Measurements from ENCODE around the gene DYRK1A. TPM values are rescaled to one million over a fixed set of nuclear protein-coding genes. Genes with fewer than 3 reads are reported as not detected.

The DYRK1A gene
- total and polyA plus RNA-seq, 2 donors from 2014 or later, result 14.5 to 78.0 TPM

GRCh38 chr21:37374027-37374426 lies 7.5 kb downstream of the DYRK1A start:
- Histone ChIP-seq H3K27me3 (ENCODE audit: control insufficient read depth, insufficient read depth, low read length) (no peaks in the 10 kb centered on the region), H3K4me1 (ENCODE audit: control insufficient read depth in 2 of 3, insufficient read depth in 2 of 3, low read depth in 1 of 3, low read length in 3 of 3) (peaks cover 5 to 24% (median 17%) of the 10 kb centered on the region in 3 donors), H3K9me3 (ENCODE audit: control insufficient read depth in 2 of 3, insufficient read depth in 1 of 3, low read length in 3 of 3) (no peaks in the 10 kb centered on the region), H3K9ac (ENCODE audit: low read length in 3 of 3) (no peak overlapping the region), H3K27ac (ENCODE audit: low read depth in 2 of 2, low read length in 2 of 2) (no peak overlapping the region), H3K4me3 (ENCODE audit: low read length in 3 of 3) (no peak overlapping the region), H3K36me3 (ENCODE audit: control insufficient read depth in 2 of 3, insufficient read depth in 3 of 3, low read length in 3 of 3) (no peaks in the 10 kb centered on the region)
- FAIRE-seq (no peak), DNase-seq (no peak)
- intact Hi-C loops (cut with DNase I), result no loop called here
- no peak for TF ChIP-seq CTCF (IDR thresholded peaks at IDR 0.05; ENCODE audit: borderline replicate concordance, extremely low read depth, insufficient read depth)

GRCh38 chr21:37375866-37376574 lies 9.4 kb downstream of the DYRK1A start:
- H3K9ac ChIP-seq (ENCODE audit: low read length in 3 of 3), result no peak overlapping the region
- peaks cover 0 to 18% (median 17%) of the 10 kb centered on the region in 3 donors for H3K4me1 ChIP-seq (ENCODE audit: control insufficient read depth in 2 of 3, insufficient read depth in 2 of 3, low read depth in 1 of 3, low read length in 3 of 3)
- no peak overlapping the region for H3K27ac ChIP-seq (ENCODE audit: low read depth in 2 of 2, low read length in 2 of 2)
- no peaks in the 10 kb centered on the region for H3K9me3 ChIP-seq (ENCODE audit: control insufficient read depth in 2 of 3, insufficient read depth in 1 of 3, low read length in 3 of 3)
- no peak for TF ChIP-seq CTCF (IDR thresholded peaks at IDR 0.05; ENCODE audit: borderline replicate concordance, extremely low read depth, insufficient read depth)
- H3K4me3 ChIP-seq (ENCODE audit: low read length in 3 of 3), result no peak overlapping the region
- no peak for DNase-seq
- H3K36me3 ChIP-seq (ENCODE audit: control insufficient read depth in 2 of 3, insufficient read depth in 3 of 3, low read length in 3 of 3), result peaks cover 0 to 2% (median 0%) of the 10 kb centered on the region in 3 donors
- intact Hi-C loops (cut with DNase I), result no loop called here
- H3K27me3 ChIP-seq (ENCODE audit: control insufficient read depth, insufficient read depth, low read length), result no peaks in the 10 kb centered on the region
- FAIRE-seq, result no peak

- no peak for FAIRE-seq
- Histone ChIP-seq H3K9ac (ENCODE audit: low read length in 3 of 3) (no peak overlapping the region), H3K27ac (ENCODE audit: low read depth in 2 of 2, low read length in 2 of 2) (no peak overlapping the region), H3K36me3 (ENCODE audit: control insufficient read depth in 2 of 3, insufficient read depth in 3 of 3, low read length in 3 of 3) (peaks cover 0 to 2% (median 0%) of the 10 kb centered on the region in 3 donors), H3K4me1 (ENCODE audit: control insufficient read depth in 2 of 3, insufficient read depth in 2 of 3, low read depth in 1 of 3, low read length in 3 of 3) (peaks cover 0 to 18% (median 10%) of the 10 kb centered on the region in 3 donors), H3K4me3 (ENCODE audit: low read length in 3 of 3) (no peak overlapping the region), H3K27me3 (ENCODE audit: control insufficient read depth, insufficient read depth, low read length) (no peaks in the 10 kb centered on the region), H3K9me3 (ENCODE audit: control insufficient read depth in 2 of 3, insufficient read depth in 1 of 3, low read length in 3 of 3) (no peaks in the 10 kb centered on the region)
- no peak for TF ChIP-seq CTCF (IDR thresholded peaks at IDR 0.05; ENCODE audit: borderline replicate concordance, extremely low read depth, insufficient read depth)
- DNase-seq, result no peak
- intact Hi-C loops (cut with DNase I), result no loop called here
Measured at GRCh38 chr21:37378700-37379139, 12.1 kb downstream of the DYRK1A start.

Measured in kidney (tissue), 14 donors.